Measurements from ENCODE around the gene PIK3CD.

GRCh38 chr1:9615316-9616063 is 36.0 kb upstream of the PIK3CD start:
- peak; percentile 94 to 96 (median 95) for TF ChIP-seq CTCF (IDR thresholded peaks at IDR 0.05; ENCODE audit: control extremely low read depth in 1 of 3, insufficient read depth in 1 of 3, low read depth in 1 of 3, low read length in 3 of 3)
- no peak for TF ChIP-seq MAX (IDR thresholded peaks at IDR 0.05)
- 0 out of 2 replicates have a peak, but pooled peaks have one; percentile 27 for TF ChIP-seq GABPA (IDR thresholded peaks at IDR 0.05; ENCODE audit: borderline replicate concordance, insufficient read depth, low read length)
- TF ChIP-seq ZNF274 (IDR thresholded peaks at IDR 0.05; ENCODE audit: borderline replicate concordance, extremely low read depth, low read length): no peak

Data from H1 (cell line).